C4-2B (cell line): ENCODE results near the gene TMEM126A.

Experiments
- ZFX ChIP-seq: fragments of 450-650 bp; IDR thresholded peaks from 2 replicates; pipeline ENCODE4 v1.6.1; 2017
- TF ChIP-seq, protein P1 (sequence below): fragments of 450-650 bp; conservative IDR thresholded peaks from 2 replicates; pipeline ENCODE4 v1.5.1; 2017; ENCODE audit warnings: mild to moderate bottlenecking

DNA sequence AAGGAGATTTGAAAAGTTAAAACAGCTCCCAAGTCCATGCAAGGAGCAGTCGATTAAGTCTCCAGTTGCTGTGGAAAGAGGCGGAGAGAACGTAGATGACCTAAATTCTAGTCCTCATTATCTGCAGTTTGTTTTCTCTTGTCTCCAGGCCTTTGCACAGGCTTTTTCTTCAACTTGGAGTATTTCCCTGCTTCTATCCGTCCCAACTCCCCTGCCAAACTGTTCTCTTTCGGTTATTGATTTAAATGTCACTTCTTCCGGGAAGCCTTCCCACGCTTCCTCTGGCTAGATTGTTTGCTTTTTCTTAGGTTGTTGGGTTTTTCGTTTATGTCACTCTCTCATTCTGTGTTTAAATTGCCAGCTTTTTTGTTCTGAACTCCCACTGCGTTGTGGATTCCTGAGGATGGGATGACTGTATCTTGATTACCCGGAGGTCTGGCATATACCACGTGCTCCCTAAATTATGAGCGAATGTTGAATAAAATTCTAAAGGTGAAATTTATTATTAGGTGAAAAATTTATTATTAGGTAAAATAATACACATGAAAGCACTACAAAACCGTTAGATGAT lies 18.9 kb upstream of the TMEM126A start:
- TF ChIP-seq, protein P1, sequence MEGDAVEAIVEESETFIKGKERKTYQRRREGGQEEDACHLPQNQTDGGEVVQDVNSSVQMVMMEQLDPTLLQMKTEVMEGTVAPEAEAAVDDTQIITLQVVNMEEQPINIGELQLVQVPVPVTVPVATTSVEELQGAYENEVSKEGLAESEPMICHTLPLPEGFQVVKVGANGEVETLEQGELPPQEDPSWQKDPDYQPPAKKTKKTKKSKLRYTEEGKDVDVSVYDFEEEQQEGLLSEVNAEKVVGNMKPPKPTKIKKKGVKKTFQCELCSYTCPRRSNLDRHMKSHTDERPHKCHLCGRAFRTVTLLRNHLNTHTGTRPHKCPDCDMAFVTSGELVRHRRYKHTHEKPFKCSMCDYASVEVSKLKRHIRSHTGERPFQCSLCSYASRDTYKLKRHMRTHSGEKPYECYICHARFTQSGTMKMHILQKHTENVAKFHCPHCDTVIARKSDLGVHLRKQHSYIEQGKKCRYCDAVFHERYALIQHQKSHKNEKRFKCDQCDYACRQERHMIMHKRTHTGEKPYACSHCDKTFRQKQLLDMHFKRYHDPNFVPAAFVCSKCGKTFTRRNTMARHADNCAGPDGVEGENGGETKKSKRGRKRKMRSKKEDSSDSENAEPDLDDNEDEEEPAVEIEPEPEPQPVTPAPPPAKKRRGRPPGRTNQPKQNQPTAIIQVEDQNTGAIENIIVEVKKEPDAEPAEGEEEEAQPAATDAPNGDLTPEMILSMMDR, result no peak
- no peak for TF ChIP-seq ZFX
